ENCODE results near the gene C22orf31. TPM values are rescaled to one million over a fixed set of nuclear protein-coding genes. Genes with fewer than 3 reads are reported as not detected.

The C22orf31 gene
- total RNA-seq, result not detected
- long read RNA-seq, result 0 reads

GRCh38 chr22:29061773-29062172 is at the start of gene C22orf31:
Gene C22orf31 (minus strand): TSS chr22:29061831. CDS start chr22:29061792, 39 bp downstream.
- ATAC-seq (ENCODE audit: poor library complexity) (no peak), DNase-seq (no peak)
- intact Hi-C loops (cut with DNase I), result no loop called here

- intact Hi-C loops (cut with DNase I), result no loop called here
- no peak for ATAC-seq (ENCODE audit: poor library complexity)
These were observed 49.3 kb upstream of the C22orf31 start for GRCh38 chr22:29110946-29111345.

GRCh38 chr22:29109822-29110221 is 48.2 kb upstream of the C22orf31 start:
- intact Hi-C loops (cut with DNase I), result no loop called here
- DNase-seq (no peak), ATAC-seq (ENCODE audit: poor library complexity) (peak; percentile 22)

More at GRCh38 chr22:29110946-29111345, 49.3 kb upstream of the C22orf31 start:
- no peak for DNase-seq

GRCh38 chr22:29108137-29108536 is 46.5 kb upstream of the C22orf31 start:
- intact Hi-C loops (cut with DNase I), result no loop called here
- no peak for ATAC-seq (ENCODE audit: poor library complexity)
- DNase-seq, result no peak

GRCh38 chr22:29106839-29107238 is 45.2 kb upstream of the C22orf31 start:
- no peak for ATAC-seq (ENCODE audit: poor library complexity)

GRCh38 chr22:29105468-29105867 is 43.8 kb upstream of the C22orf31 start:
- no peak for ATAC-seq (ENCODE audit: poor library complexity)
- intact Hi-C loops (cut with DNase I), result no loop called here
- no peak for DNase-seq

More at GRCh38 chr22:29106839-29107238, 45.2 kb upstream of the C22orf31 start:
- DNase-seq, result no peak
- intact Hi-C loops (cut with DNase I), result no loop called here

- intact Hi-C loops (cut with DNase I), result no loop called here
- no peak for DNase-seq
- ATAC-seq (ENCODE audit: poor library complexity), result no peak
These were observed 41.5 kb upstream of the C22orf31 start for GRCh38 chr22:29103121-29103520.

GRCh38 chr22:29102300-29102699 is 40.7 kb upstream of the C22orf31 start:
- DNase-seq (no peak), ATAC-seq (ENCODE audit: poor library complexity) (no peak)
- intact Hi-C loops (cut with DNase I), result no loop called here

- intact Hi-C loops (cut with DNase I), result no loop called here
- no peak for ATAC-seq (ENCODE audit: poor library complexity)
- DNase-seq, result no peak
These were observed 36.7 kb upstream of the C22orf31 start for GRCh38 chr22:29098296-29098695.

- DNase-seq, result no peak
- intact Hi-C loops (cut with DNase I), result no loop called here
- peak; percentile 77 for ATAC-seq (ENCODE audit: poor library complexity)
These were observed 35.4 kb upstream of the C22orf31 start for GRCh38 chr22:29096736-29097669.

GRCh38 chr22:29095459-29095858 is 33.8 kb upstream of the C22orf31 start:
- DNase-seq (no peak), ATAC-seq (ENCODE audit: poor library complexity) (no peak)
- intact Hi-C loops (cut with DNase I), result no loop called here

GRCh38 chr22:29093501-29094300 is 32.1 kb upstream of the C22orf31 start:
- DNase-seq, result no peak
- peak; percentile 69 for ATAC-seq (ENCODE audit: poor library complexity)
- intact Hi-C loops (cut with DNase I), result no loop called here

- intact Hi-C loops (cut with DNase I), result no loop called here
- no peak for ATAC-seq (ENCODE audit: poor library complexity)
These were observed 31.4 kb upstream of the C22orf31 start for GRCh38 chr22:29093030-29093429.

GRCh38 chr22:29092243-29092642 is 30.6 kb upstream of the C22orf31 start:
- ATAC-seq (ENCODE audit: poor library complexity) (no peak), DNase-seq (no peak)
- intact Hi-C loops (cut with DNase I), result no loop called here

More at GRCh38 chr22:29093030-29093429, 31.4 kb upstream of the C22orf31 start:
- DNase-seq, result no peak

GRCh38 chr22:29090039-29090438 is 28.4 kb upstream of the C22orf31 start:
- DNase-seq (no peak), ATAC-seq (ENCODE audit: poor library complexity) (no peak)
- intact Hi-C loops (cut with DNase I), result no loop called here

- ATAC-seq (ENCODE audit: poor library complexity), result no peak
- DNase-seq, result no peak
- intact Hi-C loops (cut with DNase I), result no loop called here
These were observed 27.9 kb upstream of the C22orf31 start for GRCh38 chr22:29089507-29089906.

- no peak for DNase-seq
- no peak for ATAC-seq (ENCODE audit: poor library complexity)
- intact Hi-C loops (cut with DNase I), result no loop called here
These were observed 27.2 kb upstream of the C22orf31 start for GRCh38 chr22:29088809-29089208.

GRCh38 chr22:29087012-29087411 is 25.4 kb upstream of the C22orf31 start:
- DNase-seq (no peak), ATAC-seq (ENCODE audit: poor library complexity) (no peak)
- intact Hi-C loops (cut with DNase I), result no loop called here

- ATAC-seq (ENCODE audit: poor library complexity), result no peak
- intact Hi-C loops (cut with DNase I), result no loop called here
- DNase-seq, result no peak
These were observed 22.4 kb upstream of the C22orf31 start for GRCh38 chr22:29083933-29084591.
